Stimulated activated CD4-positive, alpha-beta T cell treated with anti-CD3 and anti-CD28 coated beads, TNF-alpha, amount 100 ng/mL, for 4 hours (primary cell): ENCODE measurements around the gene NOL3.
"Not testable (repeated sequence)": the region's sequence is repeated elsewhere in the genome, so short reads cannot be mapped to it uniquely, and the experiment has no call there.

ENCODE experiments used
- DNase-seq, 3 experiments: peaks; one replicate each; pipeline ENCODE4 v3.0.0-alpha.2; 2020; ENCODE audit warnings: low read depth in 3 of 3

The NOL3 gene

DNA sequence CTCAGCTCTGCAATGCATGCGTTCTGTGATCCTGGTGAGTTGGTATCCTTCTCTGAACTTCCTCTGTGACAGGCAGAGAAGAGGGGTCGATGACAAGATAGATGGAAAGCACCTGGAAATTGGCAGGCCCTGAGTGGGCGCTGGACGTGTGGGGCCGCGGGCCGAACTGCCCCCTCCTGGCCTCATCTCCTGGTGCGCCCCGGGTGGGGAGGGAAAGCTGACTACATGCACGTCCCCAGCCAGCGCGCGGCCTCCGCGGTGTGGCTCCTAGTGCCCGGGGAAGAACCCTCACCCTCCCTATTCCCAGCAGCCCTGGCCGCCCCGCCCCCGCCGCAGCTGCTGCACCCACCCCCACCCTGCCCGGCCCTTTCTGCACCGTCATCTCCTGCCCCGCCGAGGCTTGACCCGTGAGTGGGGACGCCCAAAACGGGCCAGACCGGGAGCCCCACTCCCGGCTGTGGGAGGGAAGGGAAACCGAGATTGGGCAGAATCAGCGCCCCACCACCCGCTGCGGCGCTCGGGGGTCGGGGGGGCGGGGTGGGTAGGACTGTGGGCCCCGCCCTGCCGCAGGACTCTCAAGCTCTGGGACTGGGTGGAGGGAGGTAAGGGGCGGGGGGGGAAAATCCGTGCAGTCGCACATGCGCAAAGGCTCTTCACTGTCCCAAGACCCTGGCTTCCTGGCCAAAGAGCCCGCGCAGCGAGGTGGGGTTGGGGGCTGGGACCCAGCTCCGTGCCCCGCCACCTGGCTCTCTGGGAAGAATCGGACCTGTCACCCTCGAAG is at the start of gene NOL3:
Gene NOL3, plus strand, starts transcription at position 371 of the 781 bp plus-strand sequence.
- DNase-seq: no peak

DNA sequence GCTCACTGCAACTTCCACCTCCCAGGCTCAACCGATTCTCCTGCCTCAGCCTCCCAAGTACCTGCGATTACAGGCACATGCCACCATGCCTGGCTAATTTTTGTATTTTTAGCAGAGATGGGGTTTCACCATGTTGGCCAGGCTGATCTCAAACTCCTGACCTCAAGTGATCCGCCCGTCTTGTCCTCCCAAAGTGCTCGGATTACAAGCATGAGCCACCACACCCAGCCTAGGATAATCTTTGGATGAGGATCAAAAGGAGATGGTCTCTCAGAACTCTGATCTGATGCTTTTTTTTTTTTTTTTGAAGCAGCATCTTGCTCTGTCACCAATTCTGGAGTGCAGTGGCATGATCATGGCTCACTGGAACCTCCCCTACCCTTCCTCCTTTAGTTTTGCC is 47.5 kb upstream of the NOL3 start:
- not testable (repeated sequence) for DNase-seq

DNA sequence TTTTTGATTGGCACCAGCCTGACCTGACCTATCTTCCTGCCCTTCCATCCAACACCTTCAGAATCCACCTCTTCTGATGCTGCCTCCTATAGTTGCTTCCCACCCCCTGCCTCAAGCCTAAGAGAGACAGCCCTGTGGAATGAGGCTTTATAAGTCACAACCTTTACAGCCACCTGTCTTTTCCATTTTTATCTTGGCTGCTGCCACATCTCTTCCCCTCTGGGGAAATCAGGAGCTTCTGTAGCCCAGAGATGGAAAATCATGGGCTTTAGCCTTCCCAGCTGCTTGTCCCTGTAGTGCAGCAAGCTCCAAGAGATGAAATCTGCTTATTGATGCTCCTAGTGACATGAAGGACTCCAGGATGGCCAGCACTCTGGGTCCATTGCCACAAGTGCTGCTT is 41.9 kb upstream of the NOL3 start:
- DNase-seq: no peak

DNA sequence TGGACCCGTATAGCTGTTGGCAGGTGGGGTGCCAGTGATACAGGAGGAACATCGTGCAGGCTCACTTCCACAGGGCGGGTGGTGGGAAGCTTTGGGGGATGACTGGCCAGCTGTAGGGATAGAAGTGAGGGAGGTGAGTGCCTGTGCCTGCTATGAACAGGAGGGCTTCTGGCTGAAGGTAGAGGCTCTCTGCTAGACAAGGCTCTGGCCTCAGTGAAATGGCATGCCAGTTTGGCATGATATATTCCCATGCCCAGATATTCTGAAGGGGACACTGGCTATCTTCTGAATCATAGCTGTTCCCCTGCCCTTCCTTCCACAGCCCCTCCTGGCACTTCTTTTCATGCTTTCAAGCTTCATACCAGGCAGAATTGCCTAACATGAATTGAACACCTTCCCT is 41.5 kb upstream of the NOL3 start:
- DNase-seq: no peak

DNA sequence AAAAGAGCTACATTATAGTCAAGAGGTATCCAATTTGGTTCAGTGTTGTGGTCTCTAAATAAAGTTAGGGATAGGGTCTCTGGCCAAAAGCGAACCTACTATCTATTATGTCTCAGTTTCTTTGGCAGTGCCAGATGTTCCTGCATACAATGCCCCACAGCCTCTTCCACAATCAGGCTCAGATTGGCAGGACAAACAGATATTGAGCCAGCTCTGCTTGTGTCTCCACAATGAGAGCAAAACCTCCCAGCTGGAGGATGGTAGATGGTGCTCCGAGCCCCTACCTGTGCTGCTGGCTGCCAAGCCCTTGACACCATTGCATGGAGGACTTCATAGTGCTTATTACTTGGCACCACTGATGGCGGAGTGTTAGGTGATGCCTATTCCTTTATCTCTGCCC is 40.9 kb upstream of the NOL3 start:
- DNase-seq: no peak

DNA sequence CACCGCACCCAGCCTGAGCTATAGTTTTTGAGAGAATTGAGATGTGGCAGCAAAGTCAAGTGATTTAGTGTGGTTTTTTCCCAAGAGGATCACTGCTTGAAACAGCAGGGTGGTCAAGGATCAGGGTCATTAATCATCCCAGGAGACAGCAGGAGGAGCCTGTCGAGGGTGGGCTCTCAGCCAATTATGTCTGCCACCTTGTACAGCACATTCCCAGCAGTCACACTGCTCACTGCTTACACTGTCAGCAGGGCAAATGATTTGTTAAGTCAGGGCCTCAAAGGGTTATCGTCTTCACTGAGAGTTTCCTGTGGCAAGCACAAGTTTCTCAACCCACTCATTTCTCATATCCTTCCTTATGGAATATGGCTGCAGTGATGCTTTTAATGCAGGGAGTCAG is 32.7 kb upstream of the NOL3 start:
- DNase-seq: no peak

DNA sequence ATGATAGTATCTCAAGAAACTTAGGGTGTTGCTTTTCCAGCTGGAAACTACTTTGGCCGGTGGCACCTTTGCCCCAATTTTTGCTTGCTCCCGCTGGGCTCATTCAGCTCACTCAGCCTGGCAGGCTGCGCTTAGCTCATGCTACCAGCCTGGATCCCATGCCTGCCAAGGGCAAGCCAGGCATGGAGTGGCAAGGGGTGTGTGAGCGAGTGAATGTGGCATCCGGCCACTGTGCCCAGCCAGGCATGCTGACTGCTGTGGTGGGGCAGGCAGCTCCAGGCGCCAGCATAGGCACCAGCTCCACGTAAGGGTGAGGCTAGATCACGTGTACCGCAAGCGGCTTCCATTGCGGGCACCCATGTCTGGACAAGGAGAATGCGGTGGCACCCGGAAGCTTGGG is 28.9 kb upstream of the NOL3 start:
- no peak for DNase-seq

DNA sequence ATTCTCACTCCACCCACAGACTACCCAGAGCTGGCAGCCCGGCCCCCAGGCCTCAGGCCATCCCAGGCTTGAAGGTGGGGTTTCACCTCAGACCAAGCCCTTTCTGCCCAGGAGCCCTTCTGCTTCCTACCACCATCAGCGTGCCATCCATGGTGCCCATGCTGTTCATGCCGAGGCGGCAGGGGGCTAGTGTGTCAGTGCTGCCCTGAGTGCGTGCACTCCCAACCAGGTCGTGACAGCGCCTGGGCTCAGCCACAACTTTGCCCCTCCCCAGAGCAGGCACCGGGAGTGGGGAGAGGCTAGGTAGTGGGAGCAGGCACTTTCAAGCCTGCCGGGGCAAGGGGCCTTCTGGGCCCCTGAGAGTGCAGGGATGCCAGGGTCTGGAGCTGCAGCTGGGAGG is 28.0 kb upstream of the NOL3 start:
- no peak for DNase-seq

DNA sequence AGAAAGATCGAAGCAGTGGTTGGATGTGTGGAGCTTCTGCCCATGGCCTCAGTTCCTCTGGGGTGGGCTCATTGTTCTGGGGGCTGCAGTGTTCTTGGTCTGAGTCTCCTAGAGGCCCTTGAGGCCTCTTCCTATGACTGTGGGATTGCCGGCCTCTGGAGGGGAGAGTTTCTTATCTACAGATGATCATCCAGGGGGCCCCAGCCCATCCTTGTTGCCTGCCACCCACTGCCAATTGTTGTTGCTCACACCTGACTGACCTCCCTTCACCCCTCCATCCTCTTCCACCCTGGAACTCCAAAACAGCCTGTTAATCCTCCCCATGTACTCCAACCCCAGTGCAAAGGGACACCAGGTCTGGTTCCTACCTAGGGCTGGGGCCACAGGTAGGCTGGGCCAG is 25.4 kb upstream of the NOL3 start:
- DNase-seq: no peak

DNA sequence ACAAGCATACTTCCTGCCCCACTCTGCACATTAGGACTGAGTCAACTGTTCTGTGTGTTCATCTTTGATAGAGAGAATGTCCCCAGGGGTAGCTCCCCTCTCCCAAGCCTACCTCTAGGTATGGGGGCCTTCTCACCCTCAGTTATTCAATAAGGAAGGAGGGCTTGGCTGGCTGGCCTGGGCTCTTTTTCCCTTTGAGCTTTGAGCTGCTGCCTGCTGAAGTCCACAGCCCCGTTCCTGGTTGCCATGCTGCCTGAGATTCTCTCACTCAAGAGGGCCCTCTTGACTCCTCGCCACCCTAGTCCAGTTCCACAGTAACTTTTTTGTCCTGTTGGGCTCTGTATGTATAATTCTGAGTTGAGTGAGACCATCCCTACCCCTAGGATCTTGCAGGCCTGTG is 24.6 kb upstream of the NOL3 start:
- no peak for DNase-seq

DNA sequence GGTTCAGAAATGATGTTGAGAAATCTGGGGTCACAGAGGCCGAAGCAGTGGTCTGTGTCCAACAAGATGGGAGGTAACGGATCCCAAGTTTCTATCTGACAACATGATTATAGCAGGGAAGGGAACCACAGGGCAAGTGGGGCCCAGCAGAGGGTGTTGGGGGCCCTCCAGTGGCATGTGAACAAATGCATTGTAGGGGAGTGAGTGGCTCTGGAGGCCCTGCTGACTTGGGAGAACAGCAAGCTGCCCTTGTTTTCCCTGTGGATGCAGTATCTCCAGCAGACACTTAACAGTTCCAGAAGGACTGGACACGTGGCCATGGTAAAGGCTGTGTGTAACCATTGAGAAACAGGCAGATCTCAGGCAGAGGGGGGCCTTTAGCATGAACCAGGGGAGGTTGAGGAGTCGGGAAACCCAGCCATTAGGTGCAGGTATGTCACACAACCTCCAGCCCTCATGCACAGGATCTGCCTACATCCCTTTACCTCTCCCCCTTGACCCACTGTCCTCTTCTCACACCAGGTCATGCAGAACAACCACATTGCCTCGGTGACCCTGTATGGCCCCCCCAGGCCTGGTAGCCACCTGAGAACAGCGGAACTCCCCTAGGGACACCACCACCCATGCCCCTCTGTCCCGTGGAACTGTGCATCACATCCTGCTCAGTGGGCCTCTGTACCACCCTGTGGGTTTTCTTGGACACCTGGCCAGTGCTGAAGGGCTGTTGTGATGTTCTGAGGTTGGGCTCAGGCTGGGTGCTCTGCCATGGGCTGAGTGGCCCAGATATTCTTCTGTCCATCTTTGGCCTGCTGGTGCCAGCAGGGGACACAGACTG is 23.6 kb upstream of the NOL3 start:
- no peak for DNase-seq

DNA sequence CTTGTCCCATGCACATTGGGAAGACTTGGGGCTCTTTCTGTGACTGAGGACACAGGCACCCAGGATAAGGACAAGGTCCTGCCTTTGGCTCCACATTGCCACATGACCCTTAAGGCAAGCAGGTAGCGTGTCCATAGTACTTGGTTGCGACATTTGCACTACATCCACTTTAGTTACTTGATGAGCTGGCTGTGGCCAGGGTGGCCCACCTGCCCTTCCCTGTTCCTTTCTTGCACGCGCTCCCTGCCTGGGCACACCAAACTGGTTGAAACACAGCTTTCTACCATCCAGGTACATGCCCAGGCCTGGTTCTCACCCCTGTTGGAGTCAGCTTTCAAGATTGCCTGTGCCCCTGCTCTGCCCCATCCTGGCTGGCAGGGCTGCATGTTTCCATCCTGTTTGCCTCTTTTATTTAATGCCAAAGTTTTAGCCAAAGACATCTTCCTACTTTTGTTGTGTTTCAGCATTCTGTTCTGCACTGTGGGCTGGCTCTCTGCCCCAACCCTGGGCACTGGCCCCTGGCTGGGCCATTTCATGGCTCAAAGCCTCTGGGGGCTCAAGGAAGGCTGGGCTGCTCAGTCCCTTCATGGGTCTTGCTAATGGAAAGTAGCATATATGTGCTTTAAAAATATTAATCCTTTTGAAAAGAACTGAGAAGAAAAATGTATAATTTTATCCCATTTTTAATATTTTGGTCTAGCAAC is 22.7 kb upstream of the NOL3 start:
- no peak for DNase-seq

DNA sequence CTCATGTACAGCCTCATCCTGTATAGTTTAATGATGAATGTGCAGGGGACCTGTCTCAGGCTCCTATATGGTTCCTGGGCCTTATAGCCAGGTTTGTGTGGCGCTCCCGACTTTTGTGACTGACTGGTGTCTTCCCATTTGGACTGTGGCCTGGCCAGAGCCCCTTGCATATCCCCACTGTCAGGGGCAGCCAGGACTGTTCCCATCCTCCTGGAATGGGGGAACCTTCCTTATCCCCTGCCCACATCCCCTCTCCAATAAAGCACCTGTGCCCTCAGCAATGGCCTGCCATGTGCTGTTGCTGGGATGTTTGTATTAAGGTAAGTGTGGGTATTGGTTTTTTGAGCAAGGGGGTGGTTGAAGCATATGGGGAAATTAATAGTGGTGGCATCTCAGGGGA is 22.1 kb upstream of the NOL3 start:
- no peak for DNase-seq

DNA sequence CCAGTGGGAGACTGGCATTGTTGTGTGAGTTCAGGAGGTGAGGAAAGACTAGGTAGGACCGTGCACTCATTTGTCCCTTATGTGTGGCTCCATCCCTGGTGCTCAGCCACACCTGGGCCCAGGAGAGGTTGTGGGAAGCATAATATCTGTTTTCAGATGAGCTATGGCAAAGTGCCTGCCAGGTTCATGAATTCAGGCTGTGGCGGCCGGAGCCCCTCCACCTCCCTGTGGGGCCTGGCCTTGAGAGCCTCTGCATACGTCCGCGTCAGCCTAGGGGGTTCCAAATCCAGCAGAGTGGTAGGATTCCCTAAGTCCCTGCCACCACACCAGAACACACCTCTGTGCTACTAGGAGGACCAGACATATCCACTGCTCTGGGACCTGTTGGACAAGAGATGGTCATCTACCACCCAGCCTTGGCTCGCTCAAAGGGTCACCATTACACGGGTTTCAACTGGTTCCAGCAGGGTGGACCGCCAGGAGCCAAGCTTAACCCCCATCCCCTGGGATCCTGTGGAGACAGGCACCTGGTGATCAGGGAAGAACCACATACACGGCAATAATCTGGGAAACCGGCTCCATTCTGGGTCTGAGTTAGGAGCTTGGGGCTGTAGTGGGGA is 21.6 kb upstream of the NOL3 start:
- no peak for DNase-seq

DNA sequence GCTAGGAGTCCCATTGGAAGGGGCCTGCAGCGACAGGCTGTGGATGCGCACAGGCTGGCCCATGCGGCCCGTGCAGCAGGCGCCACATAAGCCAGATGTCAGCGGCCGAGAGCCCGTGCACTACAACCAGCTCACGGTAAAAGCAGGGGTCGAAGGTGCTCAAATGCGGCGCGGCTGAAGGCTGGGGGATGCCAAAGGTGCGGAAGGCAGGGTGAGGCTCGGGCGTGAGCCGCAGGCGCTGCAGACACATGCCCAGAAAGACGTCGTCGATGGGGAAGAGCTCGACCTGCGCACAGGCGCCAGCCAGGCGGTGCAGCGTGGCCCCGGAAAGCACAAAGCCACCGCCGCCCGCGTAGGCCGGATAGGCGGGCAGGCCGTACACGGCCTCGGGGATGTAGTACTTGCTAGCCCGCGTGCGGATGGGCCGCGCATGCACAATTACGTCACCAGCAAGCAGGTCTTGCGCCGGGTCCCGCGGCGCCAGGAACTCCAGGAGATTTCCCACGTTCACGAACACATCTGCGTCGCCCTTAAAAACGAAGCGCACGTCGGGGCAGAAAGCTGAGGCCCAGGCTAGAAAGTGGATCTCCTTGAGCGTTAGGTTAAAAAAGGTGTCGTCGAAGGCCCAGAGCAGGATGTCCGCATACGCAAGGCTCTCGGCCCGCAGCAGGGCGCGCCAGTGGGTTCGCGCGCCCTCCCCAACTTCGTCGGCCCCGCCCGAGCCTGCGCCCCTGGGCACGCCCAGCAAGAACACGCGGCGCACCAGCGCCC is 20.9 kb upstream of the NOL3 start:
- no peak for DNase-seq

DNA sequence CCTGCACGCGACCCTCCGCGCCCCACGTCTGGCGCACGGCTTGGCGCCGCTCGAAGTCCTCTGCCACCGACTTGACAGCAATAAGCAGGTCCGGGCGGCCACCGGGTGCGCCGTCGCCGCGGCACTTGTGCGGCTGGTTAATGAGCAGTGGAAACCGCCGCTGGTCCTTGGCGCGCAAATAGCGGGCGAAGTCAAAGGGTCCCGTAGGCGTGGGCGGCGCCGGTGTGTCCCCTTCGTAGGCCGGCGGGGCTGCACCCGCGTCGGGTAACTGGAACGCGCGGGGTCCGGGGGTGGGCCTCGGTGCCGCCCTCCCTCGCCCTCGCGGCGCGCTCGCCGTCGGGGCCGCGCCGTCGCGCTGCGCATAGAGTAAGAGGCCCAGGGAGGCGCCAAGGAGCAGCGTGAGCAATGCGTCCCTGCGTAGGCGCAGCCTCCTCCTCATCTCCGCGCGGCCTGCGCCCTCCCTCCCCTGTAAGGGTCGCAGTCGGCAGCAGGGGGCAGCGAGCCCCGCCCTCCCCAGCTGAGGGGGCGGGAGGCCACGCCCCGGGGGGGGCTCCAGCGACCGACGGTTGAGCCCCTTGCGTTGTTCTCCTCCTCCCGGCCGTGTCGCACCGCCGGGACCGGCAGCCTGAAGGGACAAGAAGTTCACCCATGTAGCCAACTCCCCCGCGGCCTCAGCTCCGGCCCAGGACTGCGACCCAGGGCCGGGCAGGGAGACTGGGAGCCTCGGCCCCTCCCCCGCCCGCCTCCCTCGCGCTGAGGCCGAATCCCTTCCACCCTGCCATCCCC is 20.1 kb upstream of the NOL3 start:
- peak in 1 of 3 experiments; percentile 56 for DNase-seq

DNA sequence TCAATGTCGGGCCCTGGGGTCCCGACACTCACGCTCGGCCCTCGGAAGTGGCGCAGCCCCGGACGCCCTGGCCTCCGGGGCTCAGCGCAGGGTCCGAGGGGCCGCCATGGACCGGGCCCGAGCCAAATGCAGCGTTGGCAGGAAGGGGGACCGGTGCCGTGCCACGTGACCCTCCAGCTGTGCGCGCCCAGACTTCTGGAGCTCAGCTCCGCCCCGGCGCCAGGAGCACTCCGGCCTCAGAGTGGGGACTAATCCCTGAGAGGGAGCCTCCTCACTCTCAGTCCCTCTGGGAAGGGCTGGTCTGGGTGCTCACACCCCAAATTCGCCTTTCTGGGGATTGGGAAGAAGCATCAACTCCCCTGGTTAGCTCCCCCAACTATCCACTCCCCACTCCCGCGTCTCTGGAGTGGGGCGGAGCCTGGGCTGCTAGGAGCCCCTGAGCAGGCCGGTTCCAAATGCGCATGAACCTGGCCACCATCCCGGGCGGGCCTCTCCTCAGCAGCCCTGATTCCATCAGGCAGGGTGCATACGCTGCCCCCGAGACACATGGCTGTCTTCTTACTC is 19.4 kb upstream of the NOL3 start, which contains the start of gene B3GNT9:
Gene B3GNT9, minus strand, starts transcription at position 166 of the 564 bp plus-strand sequence. CDS start 513 bp downstream, outside the sequence.
- no peak for DNase-seq

DNA sequence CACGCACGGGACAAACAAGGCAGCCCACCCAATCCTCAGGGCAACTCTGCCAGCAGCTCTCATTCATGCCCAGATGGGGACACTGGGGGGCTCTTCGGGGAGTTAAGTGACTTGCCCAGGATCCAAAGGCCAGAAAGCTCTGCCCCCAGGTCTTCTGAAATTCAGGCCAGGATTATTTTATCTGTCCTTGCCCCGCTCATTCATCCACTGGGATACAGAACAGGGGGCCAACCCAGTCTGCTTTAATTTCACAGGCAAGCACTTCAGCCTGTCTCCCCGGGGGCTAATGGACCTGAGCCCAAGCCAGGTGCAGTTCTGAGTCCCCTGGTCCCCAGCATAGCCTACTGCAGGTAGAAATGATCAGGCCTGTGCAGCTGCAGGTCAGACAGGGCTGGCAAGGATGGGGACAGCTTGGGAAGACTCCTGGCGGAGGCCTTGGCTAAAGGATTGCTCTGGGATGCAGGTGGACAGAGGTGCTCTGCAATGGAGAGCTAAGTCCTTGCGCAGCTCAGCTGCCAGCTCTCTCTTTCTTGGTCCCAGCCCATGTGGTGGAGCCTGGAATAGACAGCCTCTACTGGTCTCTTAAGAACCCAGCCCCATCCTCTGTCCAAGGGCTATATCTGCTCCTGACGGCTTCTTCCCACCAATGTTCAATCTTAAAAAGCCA is 18.8 kb upstream of the NOL3 start:
- DNase-seq: no peak

DNA sequence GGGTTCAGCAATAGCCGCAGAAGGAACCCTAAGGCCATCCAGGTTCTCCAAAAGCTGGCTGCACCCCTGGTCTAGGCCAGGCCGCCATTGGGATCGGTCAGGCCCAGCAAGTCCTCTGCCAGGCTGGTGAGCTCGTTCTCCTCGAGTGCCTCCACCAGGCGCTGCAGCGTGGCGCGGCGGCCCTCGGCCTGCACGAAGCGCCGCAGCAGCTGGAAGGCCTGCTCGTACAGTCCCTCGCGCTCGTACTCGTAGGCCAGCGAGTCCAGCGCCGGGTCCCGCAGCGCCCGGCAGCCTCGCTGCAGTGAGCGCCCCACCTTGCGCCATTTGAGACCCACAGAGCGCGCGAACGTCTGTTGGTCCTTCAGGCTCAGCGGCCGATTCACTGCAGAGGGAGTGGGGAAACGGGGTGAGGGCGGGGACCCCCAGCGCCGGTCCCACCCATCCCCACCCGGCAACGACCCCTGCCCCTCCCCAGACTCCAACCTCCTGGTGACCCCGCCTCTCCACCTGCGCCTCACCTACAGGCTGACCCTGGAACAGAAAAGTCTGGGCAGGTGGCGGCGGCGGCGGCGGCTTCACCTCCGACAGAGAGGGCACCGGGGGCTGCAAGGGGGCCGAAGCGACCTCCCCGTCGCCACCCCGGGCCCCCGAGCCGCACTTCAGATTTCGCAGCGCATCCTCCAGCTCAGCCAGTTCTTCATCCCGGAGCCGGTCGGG is 15.6 kb upstream of the NOL3 start:
- DNase-seq: no peak
